OCI-LY1 (cell line): ENCODE data around the gene FOXN3.

ENCODE experiments used
- H2AFZ ChIP-seq: fragments of 200-600 bp; sonication (generic), shearing (Covaris generic); 2 replicates; pipeline ENCODE4 v1.6.0; 2014; ENCODE audit warnings: antibody characterized with exemption, mild to moderate bottlenecking, low read length
- H3F3A ChIP-seq: fragments of 200-600 bp; sonication (generic), shearing (Covaris generic); 2 replicates; pipeline ENCODE4 v1.6.0; 2014; ENCODE audit warnings: mild to moderate bottlenecking, antibody characterized with exemption, low read length, moderate library complexity; ENCODE audit not compliant: insufficient read depth
- H3K27ac ChIP-seq: fragments of 200-600 bp; sonication (generic); 2 replicates; pipeline ENCODE4 v1.5.1; 2014; ENCODE audit warnings: low read length, mixed run types, mild to moderate bottlenecking, low read depth; ENCODE audit not compliant: poor library complexity, severe bottlenecking
- H3K27me3 ChIP-seq: fragments of 200-600 bp; sonication (generic); 2 replicates; pipeline ENCODE4 v1.6.0; 2014; ENCODE audit warnings: antibody characterized with exemption, mild to moderate bottlenecking, low read length, moderate library complexity; ENCODE audit not compliant: insufficient read depth
- H3K36me3 ChIP-seq: fragments of 200-600 bp; sonication (generic); 2 replicates; pipeline ENCODE4 v1.6.1; 2014; ENCODE audit warnings: mild to moderate bottlenecking, antibody characterized with exemption, low read length, moderate library complexity, mixed read lengths; ENCODE audit not compliant: insufficient read depth
- H3K4me1 ChIP-seq: fragments of 200-600 bp; sonication (generic); 2 replicates; pipeline ENCODE4 v1.5.1; 2014; ENCODE audit warnings: mild to moderate bottlenecking, low read length, moderate library complexity; ENCODE audit not compliant: insufficient read depth, severe bottlenecking
- H3K4me2 ChIP-seq: fragments of 200-600 bp; sonication (generic), shearing (Covaris generic); 2 replicates; pipeline ENCODE4 v1.6.1; 2014; ENCODE audit warnings: low read length
- H3K4me3 ChIP-seq: fragments of 200-600 bp; sonication (generic); 2 replicates; pipeline ENCODE4 v1.5.1; 2014; ENCODE audit warnings: low read length, low read depth, mild to moderate bottlenecking, mixed read lengths; ENCODE audit not compliant: poor library complexity, severe bottlenecking
- H3K79me2 ChIP-seq: fragments of 200-600 bp; shearing (Covaris generic); 2 replicates; pipeline ENCODE4 v1.6.1; 2016; ENCODE audit warnings: mixed run types, low read length, mixed read lengths; ENCODE audit not compliant: insufficient read depth
- H3K9ac ChIP-seq: fragments of 200-600 bp; sonication (generic), shearing (Covaris generic); 2 replicates; pipeline ENCODE4 v1.6.1; 2014; ENCODE audit warnings: mild to moderate bottlenecking, low read length, mixed read lengths
- H3K9me2 ChIP-seq: fragments of 200-600 bp; sonication (generic), shearing (Covaris generic); 2 replicates; pipeline ENCODE4 v1.6.1; 2014; ENCODE audit warnings: low read depth, mild to moderate bottlenecking, low read length, mixed read lengths
- H3K9me3 ChIP-seq: fragments of 200-600 bp; shearing (Covaris generic); 2 replicates; pipeline ENCODE4 v1.6.1; 2014; ENCODE audit warnings: low read length, mixed read lengths
- H4K20me1 ChIP-seq: fragments of 200-600 bp; sonication (generic), shearing (Covaris generic); 2 replicates; pipeline ENCODE4 v1.6.0; 2016; ENCODE audit warnings: mild to moderate bottlenecking, low read length; ENCODE audit not compliant: insufficient read depth
- EZH2 ChIP-seq: fragments of 200-600 bp; sonication (generic), shearing (Covaris generic); IDR thresholded peaks from 2 replicates; pipeline ENCODE4 v1.8.0; 2017; ENCODE audit warnings: borderline replicate concordance, mixed run types, mild to moderate bottlenecking, antibody characterized with exemption, low read length, moderate library complexity, mixed read lengths
- TF ChIP-seq, protein P1 (sequence below): fragments of 200-600 bp; sonication (generic), shearing (Covaris generic); IDR thresholded peaks from 2 replicates; pipeline ENCODE4 v1.5.1; 2017; ENCODE audit warnings: mild to moderate bottlenecking, antibody characterized with exemption, low read length, moderate library complexity, mixed read lengths

The FOXN3 gene

DNA sequence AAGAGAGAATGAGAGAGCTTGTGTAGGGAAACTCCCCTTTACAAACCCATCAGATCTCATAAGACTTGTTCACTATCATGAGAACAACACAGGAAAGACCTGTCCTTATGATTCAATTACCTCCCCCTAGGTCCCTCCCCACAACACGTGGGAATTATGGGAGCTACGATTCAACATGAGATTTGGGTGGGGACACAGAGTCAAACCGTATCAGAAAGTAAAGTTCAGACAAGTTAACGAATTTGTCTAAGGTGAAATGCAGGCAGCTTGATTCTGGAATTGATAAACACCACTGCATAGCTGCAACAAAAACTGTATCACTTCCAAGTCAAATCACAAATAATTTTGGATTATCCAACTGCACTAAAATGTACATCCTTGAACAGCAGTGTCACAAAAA lies 47.4 kb downstream of the FOXN3 start:
- H3K9ac ChIP-seq: no peak overlapping the region
- no peak overlapping the region for H2AFZ ChIP-seq
- no peaks in the 10 kb centered on the region for H3K9me3 ChIP-seq
- peaks cover 21% of the 10 kb centered on the region; the same call in 1 of the 2 replicates for H3K79me2 ChIP-seq
- no peak overlapping the region for H3K27ac ChIP-seq
- no peaks in the 10 kb centered on the region for H3K27me3 ChIP-seq
- TF ChIP-seq EZH2: no peak
- TF ChIP-seq, protein P1, sequence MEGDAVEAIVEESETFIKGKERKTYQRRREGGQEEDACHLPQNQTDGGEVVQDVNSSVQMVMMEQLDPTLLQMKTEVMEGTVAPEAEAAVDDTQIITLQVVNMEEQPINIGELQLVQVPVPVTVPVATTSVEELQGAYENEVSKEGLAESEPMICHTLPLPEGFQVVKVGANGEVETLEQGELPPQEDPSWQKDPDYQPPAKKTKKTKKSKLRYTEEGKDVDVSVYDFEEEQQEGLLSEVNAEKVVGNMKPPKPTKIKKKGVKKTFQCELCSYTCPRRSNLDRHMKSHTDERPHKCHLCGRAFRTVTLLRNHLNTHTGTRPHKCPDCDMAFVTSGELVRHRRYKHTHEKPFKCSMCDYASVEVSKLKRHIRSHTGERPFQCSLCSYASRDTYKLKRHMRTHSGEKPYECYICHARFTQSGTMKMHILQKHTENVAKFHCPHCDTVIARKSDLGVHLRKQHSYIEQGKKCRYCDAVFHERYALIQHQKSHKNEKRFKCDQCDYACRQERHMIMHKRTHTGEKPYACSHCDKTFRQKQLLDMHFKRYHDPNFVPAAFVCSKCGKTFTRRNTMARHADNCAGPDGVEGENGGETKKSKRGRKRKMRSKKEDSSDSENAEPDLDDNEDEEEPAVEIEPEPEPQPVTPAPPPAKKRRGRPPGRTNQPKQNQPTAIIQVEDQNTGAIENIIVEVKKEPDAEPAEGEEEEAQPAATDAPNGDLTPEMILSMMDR: no peak
- H3K4me1 ChIP-seq: peaks cover 56% of the 10 kb centered on the region
- H4K20me1 ChIP-seq: no peaks in the 10 kb centered on the region
- H3K4me3 ChIP-seq: no peak overlapping the region
- H3K9me2 ChIP-seq: no peaks in the 10 kb centered on the region
- no peak overlapping the region for H3K4me2 ChIP-seq
- 0 out of 2 replicates have a peak, but pooled peaks cover 4% of the 10 kb centered on the region for H3F3A ChIP-seq
- no peaks in the 10 kb centered on the region for H3K36me3 ChIP-seq

DNA sequence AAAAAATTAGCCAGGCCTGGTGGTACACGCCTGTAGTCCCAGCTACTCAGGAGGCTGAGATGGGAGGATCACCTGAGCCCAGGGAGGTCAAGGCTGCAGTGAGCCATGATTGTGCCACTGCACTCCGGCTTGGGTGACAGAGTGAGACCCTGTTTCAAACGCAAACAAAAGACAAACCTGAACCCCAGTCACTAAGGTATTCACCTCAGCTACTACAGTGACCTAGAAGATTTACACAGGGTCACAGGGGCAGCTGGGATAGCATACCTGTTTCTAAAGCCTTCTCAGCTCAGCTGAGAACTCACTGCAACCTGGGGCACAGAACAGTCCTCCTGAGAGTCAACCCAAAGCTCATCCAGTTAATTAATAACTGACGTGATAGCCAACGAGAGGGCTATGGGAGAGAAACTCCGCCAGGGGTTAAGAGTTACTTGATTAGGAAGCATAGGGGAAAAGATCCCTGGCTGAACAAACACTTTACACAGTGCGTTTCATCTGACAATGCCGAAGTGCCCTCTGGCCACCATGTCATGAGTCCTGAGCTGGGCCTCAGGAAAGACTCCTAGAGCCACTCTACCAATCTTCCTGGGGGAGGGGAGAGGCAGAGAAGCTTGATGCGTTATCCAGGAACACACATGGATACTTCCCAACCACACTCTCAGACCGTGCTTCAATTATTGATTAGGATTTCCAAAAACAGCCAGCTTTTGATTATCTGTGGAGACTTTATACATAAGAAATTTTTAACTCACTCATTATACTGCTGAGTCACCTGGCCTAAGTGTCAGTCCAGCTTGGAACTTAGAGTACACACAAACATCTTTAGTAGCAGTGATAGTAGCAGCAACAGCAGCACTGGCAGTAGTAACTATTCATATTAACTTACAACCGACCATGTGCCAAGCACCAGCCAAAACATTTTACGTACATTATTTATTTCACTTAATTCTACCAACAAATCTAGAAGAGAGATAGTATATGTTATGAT lies 48.2 kb downstream of the FOXN3 start:
- H2AFZ ChIP-seq: no peak overlapping the region
- H3K9ac ChIP-seq: no peak overlapping the region
- H3K4me3 ChIP-seq: no peak overlapping the region
- H3K27me3 ChIP-seq: no peaks in the 10 kb centered on the region
- H4K20me1 ChIP-seq: no peaks in the 10 kb centered on the region
- H3F3A ChIP-seq: 0 out of 2 replicates have a peak, but pooled peaks cover 4% of the 10 kb centered on the region
- H3K36me3 ChIP-seq: no peaks in the 10 kb centered on the region
- no peaks in the 10 kb centered on the region for H3K9me2 ChIP-seq
- H3K27ac ChIP-seq: no peak overlapping the region
- no peaks in the 10 kb centered on the region for H3K9me3 ChIP-seq
- peaks cover 24% of the 10 kb centered on the region; the same call in 1 of the 2 replicates for H3K79me2 ChIP-seq
- TF ChIP-seq, protein P1: no peak
- TF ChIP-seq EZH2: no peak
- H3K4me2 ChIP-seq: no peak overlapping the region
- peaks cover 62% of the 10 kb centered on the region for H3K4me1 ChIP-seq

DNA sequence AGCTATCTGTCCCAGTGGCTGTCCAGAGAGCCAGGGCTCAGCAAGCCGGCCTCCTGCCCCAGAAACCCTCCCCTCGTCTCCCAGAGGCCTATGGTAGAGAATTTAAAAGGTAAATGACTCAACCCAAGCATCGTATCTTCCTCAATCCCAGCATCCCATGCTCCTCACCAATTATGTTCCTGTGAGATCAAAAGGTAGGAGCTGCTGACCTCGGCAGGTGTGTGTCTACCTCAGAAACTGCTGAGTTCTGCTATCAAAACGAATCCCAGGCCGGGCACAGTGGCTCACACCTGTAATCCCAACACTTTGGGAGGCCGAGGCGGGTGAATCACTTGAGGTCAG lies 49.3 kb downstream of the FOXN3 start:
- Histone ChIP-seq H3K79me2 (peaks cover 24% of the 10 kb centered on the region; the same call in 1 of the 2 replicates), H3K27me3 (no peaks in the 10 kb centered on the region), H2AFZ (no peak overlapping the region), H3K9ac (no peak overlapping the region), H3K4me3 (no peak overlapping the region), H3F3A (0 out of 2 replicates have a peak, but pooled peaks cover 4% of the 10 kb centered on the region), H3K9me2 (no peaks in the 10 kb centered on the region), H3K36me3 (no peaks in the 10 kb centered on the region), H4K20me1 (no peaks in the 10 kb centered on the region), H3K4me2 (no peak overlapping the region), H3K4me1 (peaks cover 53% of the 10 kb centered on the region), H3K9me3 (no peaks in the 10 kb centered on the region), H3K27ac (no peak overlapping the region)
- TF ChIP-seq EZH2: no peak
- TF ChIP-seq, protein P1: no peak
